GM19193 (cell line): Measurements from ENCODE around the gene NEO1.

Experiments used
- POLR2A ChIP-seq: IDR thresholded peaks from 4 replicates; pipeline ENCODE4 v1.6.1; 2011; ENCODE audit not compliant: insufficient read depth, insufficient read length; ENCODE audit errors: extremely low read depth

NEO1 gene

GRCh38 chr15:73139041-73139743, 86.9 kb downstream of the NEO1 start:
- no peak for TF ChIP-seq POLR2A

- no peak for TF ChIP-seq POLR2A
Observed at GRCh38 chr15:73139744-73140553, 87.7 kb downstream of the NEO1 start.

DNA sequence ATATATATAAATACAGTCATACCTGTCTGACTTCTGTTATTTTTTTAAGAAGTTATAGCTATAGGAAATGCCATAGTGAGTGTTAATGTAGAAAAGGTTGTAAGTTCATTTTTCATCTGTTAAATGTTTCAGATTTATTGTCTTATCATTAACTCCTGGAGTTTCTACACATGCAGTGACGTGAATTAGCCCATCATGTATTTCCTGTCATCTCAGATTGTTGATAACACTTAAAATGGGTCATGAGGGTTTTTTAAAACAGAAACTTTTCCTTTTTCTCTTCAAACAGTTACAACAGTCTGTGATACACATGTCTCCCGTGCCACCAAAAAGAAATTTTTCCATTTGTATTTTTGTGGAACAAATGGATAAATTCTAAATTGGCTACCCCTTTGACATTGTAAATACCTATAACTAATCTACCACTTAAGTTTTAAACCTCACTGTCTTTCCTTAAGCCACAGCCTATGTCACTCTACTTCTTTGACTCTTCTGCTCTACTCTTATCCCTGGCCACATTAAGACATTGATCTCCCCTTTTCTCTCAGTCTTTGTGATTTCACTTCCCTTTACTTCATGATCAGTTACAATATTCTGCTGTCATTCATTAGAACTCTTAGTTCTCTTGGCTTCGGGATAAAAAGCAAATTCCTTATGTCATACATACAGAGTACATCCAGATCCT, 89.1 kb downstream of the NEO1 start:
- no peak for TF ChIP-seq POLR2A

- no peak for TF ChIP-seq POLR2A
Observed at GRCh38 chr15:73142802-73143762, 90.8 kb downstream of the NEO1 start.

GRCh38 chr15:73143763-73144155, 91.5 kb downstream of the NEO1 start:
- no peak for TF ChIP-seq POLR2A

- no peak for TF ChIP-seq POLR2A
Observed at GRCh38 chr15:73146419-73146818, 94.2 kb downstream of the NEO1 start.

- TF ChIP-seq POLR2A = no peak
Observed at GRCh38 chr15:73150831-73151230, 98.6 kb downstream of the NEO1 start.

- no peak for TF ChIP-seq POLR2A
Observed at GRCh38 chr15:73153024-73153423, 100.8 kb downstream of the NEO1 start.

GRCh38 chr15:73153447-73153846, 101.2 kb downstream of the NEO1 start:
- TF ChIP-seq POLR2A = no peak

- TF ChIP-seq POLR2A = no peak
Observed at GRCh38 chr15:73156431-73157191, 104.3 kb downstream of the NEO1 start.

DNA sequence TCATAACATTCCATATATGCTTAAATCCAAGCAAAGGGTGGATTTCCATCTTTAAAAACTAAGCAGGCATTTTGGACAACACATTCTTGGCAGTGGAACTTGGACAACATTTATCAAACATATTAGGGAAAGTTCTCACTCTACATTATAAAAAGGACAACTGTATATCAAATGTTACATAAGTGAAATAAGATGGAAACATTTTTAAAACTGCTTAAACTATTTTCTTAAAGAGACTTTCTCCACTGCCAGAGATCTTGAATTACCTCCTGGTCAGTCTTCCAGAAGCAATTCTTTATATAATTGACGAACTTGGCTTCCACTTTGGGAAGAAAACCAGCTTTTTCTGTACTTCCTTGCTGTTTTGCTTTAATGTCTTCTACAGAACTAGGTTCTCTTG, 109.3 kb downstream of the NEO1 start:
- TF ChIP-seq POLR2A = no peak

GRCh38 chr15:73165435-73165834, 113.2 kb downstream of the NEO1 start:
- TF ChIP-seq POLR2A = no peak

DNA sequence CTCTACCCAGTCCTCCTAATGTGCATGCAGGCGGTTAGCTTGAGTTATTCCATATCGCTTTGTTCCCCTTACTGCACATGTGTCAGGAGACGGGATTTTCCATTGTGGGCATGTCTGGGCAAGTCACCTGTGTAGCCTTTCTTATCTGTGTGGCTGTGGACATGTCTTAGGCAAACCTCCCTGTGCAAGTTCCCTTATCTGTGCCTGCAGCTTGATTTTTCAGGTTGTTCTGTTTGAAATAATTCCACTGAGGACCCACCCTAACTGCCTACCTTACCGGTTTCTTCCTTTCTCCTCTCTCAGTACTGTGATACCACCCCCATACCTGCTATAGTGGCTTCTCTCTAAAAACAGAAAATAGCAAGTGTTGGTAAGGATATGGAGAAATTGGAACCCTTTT, 113.6 kb downstream of the NEO1 start:
- TF ChIP-seq POLR2A = no peak

DNA sequence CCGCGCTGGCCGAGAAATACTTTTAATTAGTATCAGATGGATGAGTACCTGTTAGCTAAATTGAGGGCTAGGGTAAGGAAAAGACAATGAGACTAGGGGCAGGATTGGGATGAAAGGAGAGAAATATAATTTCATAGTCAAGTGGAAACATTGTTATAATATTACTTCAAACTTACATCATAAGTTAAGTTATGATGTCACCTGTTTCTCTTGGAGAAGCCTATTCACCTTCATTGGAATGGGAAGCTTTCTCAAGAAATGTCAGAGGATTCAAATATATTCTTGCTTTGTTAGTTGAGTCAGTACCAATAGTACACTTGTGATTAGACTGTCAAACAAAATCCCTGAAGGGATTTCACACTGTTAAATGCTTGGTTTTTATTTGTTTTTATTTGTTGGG, 116.2 kb downstream of the NEO1 start:
- TF ChIP-seq POLR2A = no peak
